H1 (cell line): ENCODE data around the gene GRIK4. TPM values are rescaled to one million over a fixed set of nuclear protein-coding genes. Genes with fewer than 3 reads are reported as not detected.

Experiments
- CTCF ChIA-PET: fragments of 300-600 bp; sonication (Branson Sonifier 250); formaldehyde crosslinking; loops from one replicate; lab custom pipeline; 2021; ENCODE audit not compliant: partially characterized antibody; lab: Charles Lee
- POLR2A ChIA-PET: fragments of 300-600 bp; sonication (Branson Sonifier 250); formaldehyde crosslinking; loops from one replicate; lab custom pipeline; 2021; ENCODE audit warnings: inconsistent platforms; ENCODE audit not compliant: partially characterized antibody; lab: Charles Lee
- DNase-seq, 2 experiments: peaks; one replicate each; pipeline versions ENCODE4 v3.0.0 to v3.0.0-alpha.2; 2010 to 2022; ENCODE audit warnings: low spot score in 2 of 2, low read depth in 1 of 2, mixed read lengths in 1 of 2
- FAIRE-seq: peaks from 2 replicates; lab custom pipeline; 2011; peaks lifted over from hg19 to GRCh38; lab: Jason Lieb, UNC
- H2AFZ ChIP-seq: 2 replicates; pipeline ENCODE4 v1.8.1; 2012; ENCODE audit warnings: low read length, inconsistent platforms
- H2AK5ac ChIP-seq: 2 replicates; pipeline ENCODE4 v1.6.1; 2013; ENCODE audit warnings: low read depth, low read length
- H2BK120ac ChIP-seq: replicated peaks from 2 replicates; pipeline ENCODE3; 2013; ENCODE audit warnings: low read depth, low read length, inconsistent platforms
- H2BK12ac ChIP-seq: 2 replicates; pipeline ENCODE4 v1.6.1; 2013; ENCODE audit warnings: low read depth, low read length
- H2BK15ac ChIP-seq: 2 replicates; pipeline ENCODE4 v1.6.1; 2013; ENCODE audit warnings: low read length
- H2BK20ac ChIP-seq: 2 replicates; pipeline ENCODE4 v1.6.1; 2013; ENCODE audit warnings: low read length
- H2BK5ac ChIP-seq: 2 replicates; pipeline ENCODE4 v1.6.1; 2013; ENCODE audit warnings: low read depth, low read length
- H3K14ac ChIP-seq: 2 replicates; pipeline ENCODE4 v1.6.1; 2013; ENCODE audit warnings: inconsistent platforms; ENCODE audit not compliant: insufficient read length
- H3K18ac ChIP-seq: 2 replicates; pipeline ENCODE4 v1.6.1; 2013; ENCODE audit warnings: low read length; ENCODE audit errors: extremely low read depth
- H3K23ac ChIP-seq: 2 replicates; pipeline ENCODE4 v1.6.1; 2013; ENCODE audit warnings: inconsistent platforms; ENCODE audit not compliant: insufficient read length
- H3K23me2 ChIP-seq: 2 replicates; pipeline ENCODE4 v1.6.1; 2013; ENCODE audit warnings: low read depth, low read length
- H3K27ac ChIP-seq: 2 replicates; pipeline ENCODE4 v1.6.1; 2011; ENCODE audit warnings: low read depth, low read length, inconsistent platforms
- H3K27me3 ChIP-seq, 4 experiments: replicated peaks in 1 of 4; 1 replicate in 1 of 4; 2 replicates in 3 of 4; pipeline versions ENCODE4 v1.6.1 to v1.8.1; 2011 to 2013; ENCODE audit warnings: low read length in 3 of 4, mild to moderate bottlenecking in 3 of 4, inconsistent platforms in 2 of 4, mixed read lengths in 2 of 4, moderate library complexity in 1 of 4; ENCODE audit not compliant: control insufficient read depth in 3 of 4, insufficient read depth in 3 of 4; ENCODE audit errors: extremely low read depth in 1 of 4
- H3K36me3 ChIP-seq, 4 experiments: 2 replicates each; pipeline versions ENCODE4 v1.6.1 to v1.8.1; 2011 to 2013; ENCODE audit warnings: mild to moderate bottlenecking in 4 of 4, low read length in 3 of 4, moderate library complexity in 2 of 4, control low read depth in 1 of 4, inconsistent platforms in 1 of 4; ENCODE audit not compliant: insufficient read depth in 4 of 4, control insufficient read depth in 2 of 4
- H3K4ac ChIP-seq: replicated peaks from 2 replicates; pipeline ENCODE3; 2013; ENCODE audit warnings: low read length, low read depth, mixed read lengths, inconsistent platforms; ENCODE audit not compliant: insufficient read length
- H3K4me1 ChIP-seq, 4 experiments: replicated peaks in 1 of 4; 1 replicate in 1 of 4; 2 replicates in 3 of 4; pipeline versions ENCODE4 v1.6.1 to v1.8.1; 2011 to 2013; ENCODE audit warnings: low read length in 3 of 4, inconsistent platforms in 2 of 4, mixed read lengths in 1 of 4; ENCODE audit not compliant: insufficient read depth in 4 of 4, control insufficient read depth in 3 of 4
- H3K4me2 ChIP-seq, 2 experiments: 2 replicates each; pipeline versions ENCODE4 v1.6.1 to v1.8.1; 2011 to 2013; ENCODE audit warnings: low read depth in 2 of 2, low read length in 2 of 2, control low read depth in 1 of 2, inconsistent platforms in 1 of 2, mild to moderate bottlenecking in 1 of 2; ENCODE audit not compliant: insufficient read depth in 1 of 2
- H3K4me3 ChIP-seq, 4 experiments: fragments of 200-600, 300-600 bp in 1 of 4; sonication (generic), shearing (Covaris generic), sonication (Bioruptor Twin) in 1 of 4; 2 replicates each; pipeline versions ENCODE4 v1.5.1 to v1.8.1; 2011 to 2016; ENCODE audit warnings: low read length in 4 of 4, low read depth in 3 of 4, control low read depth in 2 of 4, inconsistent platforms in 2 of 4, mild to moderate bottlenecking in 2 of 4, mixed read lengths in 1 of 4, moderate library complexity in 1 of 4; ENCODE audit not compliant: insufficient read depth in 2 of 4; ENCODE audit errors: extremely low read depth in 1 of 4
- H3K56ac ChIP-seq: replicated peaks from 2 replicates; pipeline ENCODE3; 2013; ENCODE audit warnings: low read depth, mild to moderate bottlenecking, mixed read lengths, low read length, inconsistent platforms; ENCODE audit not compliant: insufficient read length
- H3K79me1 ChIP-seq: 2 replicates; pipeline ENCODE4 v1.6.1; 2013; ENCODE audit warnings: low read depth, low read length, control low read depth
- H3K79me2 ChIP-seq, 2 experiments: 2 replicates each; pipeline versions ENCODE4 v1.6.1 to v1.8.1; 2012 to 2013; ENCODE audit warnings: low read length in 2 of 2, mild to moderate bottlenecking in 2 of 2, inconsistent platforms in 1 of 2; ENCODE audit not compliant: insufficient read depth in 2 of 2, control insufficient read depth in 1 of 2
- H3K9ac ChIP-seq, 4 experiments: replicated peaks in 1 of 4; 1 replicate in 1 of 4; 2 replicates in 3 of 4; pipeline versions ENCODE4 v1.6.1 to v1.8.1; 2011 to 2013; ENCODE audit warnings: low read depth in 3 of 4, low read length in 3 of 4, control low read depth in 2 of 4, mild to moderate bottlenecking in 2 of 4, moderate library complexity in 2 of 4, inconsistent platforms in 1 of 4; ENCODE audit errors: extremely low read depth in 1 of 4
- H3K9me3 ChIP-seq, 2 experiments: 2 replicates each; pipeline versions ENCODE4 v1.6.1 to v1.8.1; 2012 to 2013; ENCODE audit warnings: mild to moderate bottlenecking in 2 of 2, moderate library complexity in 2 of 2, control low read depth in 1 of 2, inconsistent platforms in 1 of 2, low read depth in 1 of 2, low read length in 1 of 2, mixed read lengths in 1 of 2; ENCODE audit not compliant: insufficient read depth in 2 of 2
- H4K20me1 ChIP-seq, 2 experiments: replicated peaks in 1 of 2; 2 replicates each; pipeline versions ENCODE3 to v1.8.1; 2011 to 2013; ENCODE audit warnings: inconsistent platforms in 2 of 2, low read length in 2 of 2, mild to moderate bottlenecking in 1 of 2; ENCODE audit not compliant: insufficient read depth in 2 of 2, control insufficient read depth in 1 of 2
- H4K5ac ChIP-seq: 2 replicates; pipeline ENCODE4 v1.6.1; 2013; ENCODE audit warnings: low read length, low read depth, mixed read lengths, inconsistent platforms; ENCODE audit not compliant: insufficient read length
- H4K8ac ChIP-seq: 2 replicates; pipeline ENCODE4 v1.8.0; 2013; ENCODE audit warnings: mild to moderate bottlenecking, moderate library complexity, low read length, inconsistent platforms; ENCODE audit not compliant: insufficient read depth; ENCODE audit errors: extremely low read depth
- H4K91ac ChIP-seq: replicated peaks from 2 replicates; pipeline ENCODE3; 2013; ENCODE audit warnings: low read length, mixed read lengths, inconsistent platforms; ENCODE audit not compliant: insufficient read length
- BRCA1 ChIP-seq: IDR thresholded peaks from 2 replicates; pipeline ENCODE4 v1.6.1; 2012; ENCODE audit warnings: low read depth, low read length, improper control_type of control experiment
- CBX5 ChIP-seq: fragments of 300-800, 300-1000 bp; sonication (generic); IDR thresholded peaks from 2 replicates; pipeline ENCODE4 v1.7.1; 2016; ENCODE audit warnings: antibody characterized with exemption, low read length, low read depth
- CHD2 ChIP-seq: IDR thresholded peaks from 2 replicates; pipeline ENCODE4 v1.6.1; 2012; ENCODE audit warnings: low read length, improper control_type of control experiment
- CTBP2 ChIP-seq: IDR thresholded peaks from 2 replicates; pipeline ENCODE4 v1.7.0; 2011; ENCODE audit warnings: borderline replicate concordance, mild to moderate bottlenecking, moderate library complexity, mixed read lengths, low read length; ENCODE audit not compliant: insufficient read depth, insufficient read length
- EP300 ChIP-seq, 2 experiments: IDR thresholded peaks; 1 replicate in 1 of 2; 2 replicates in 1 of 2; pipeline ENCODE4 v1.6.1; 2011 to 2012; ENCODE audit warnings: low read depth in 2 of 2, low read length in 2 of 2, mild to moderate bottlenecking in 2 of 2, borderline replicate concordance in 1 of 2, inconsistent platforms in 1 of 2, moderate library complexity in 1 of 2
- HDAC6 ChIP-seq: IDR thresholded peaks from one replicate; pipeline ENCODE4 v1.7.1; 2012; ENCODE audit warnings: low read depth, mild to moderate bottlenecking, inconsistent platforms, low read length, moderate library complexity
- POLR2AphosphoS5 ChIP-seq: IDR thresholded peaks from 2 replicates; pipeline ENCODE4 v1.6.1; 2011; ENCODE audit warnings: low read depth, low read length
- RNF2 ChIP-seq: fragments of 200-900, 300-1000 bp; sonication (generic); IDR thresholded peaks from 2 replicates; pipeline ENCODE4 v1.7.1; 2016; ENCODE audit warnings: borderline replicate concordance, low read depth, mild to moderate bottlenecking, antibody characterized with exemption, low read length; ENCODE audit not compliant: poor library complexity, severe bottlenecking; ENCODE audit errors: missing control alignments
- SP1 ChIP-seq: IDR thresholded peaks from 2 replicates; pipeline ENCODE4 v1.6.1; 2011; ENCODE audit warnings: low read depth, low read length
- SP2 ChIP-seq: IDR thresholded peaks from 2 replicates; pipeline ENCODE4 v1.6.1; 2012; ENCODE audit warnings: mild to moderate bottlenecking, low read length, inconsistent platforms
- TEAD4 ChIP-seq: IDR thresholded peaks from 2 replicates; pipeline ENCODE4 v1.6.1; 2012; ENCODE audit warnings: low read depth, low read length, inconsistent platforms, mixed read lengths
- WGBS, 2 experiments: shearing (Covaris generic) in 1 of 2; methylation state at CpG; one replicate each; pipeline versions ENCODE4 v1.1.6 to v1.1.7; 2013 to 2015; ENCODE audit warnings: low lambda C conversion rate in 2 of 2, mixed read lengths in 2 of 2, inconsistent platforms in 1 of 2, low coverage in 1 of 2, missing lambda C conversion rate in 1 of 2; ENCODE audit not compliant: insufficient replicate concordance in 2 of 2, insufficient coverage in 1 of 2, insufficient read length in 1 of 2; ENCODE audit errors: extremely low coverage in 1 of 2, missing lambda C conversion rate in 1 of 2; 5-methylcytosine and 5-hydroxymethylcytosine counted together
- polyA plus RNA-seq, 7 experiments: library from polyadenylated mRNA; depleted of rRNA in 3 of 7; stranded (reverse) in 5 of 7; unstranded in 2 of 7; fragments of >200 nt in 5 of 7; fragments of 200-250 nt in 2 of 7; gene quantifications; 1 replicate in 5 of 7; 2 replicates in 1 of 7; 4 replicates in 1 of 7; pipeline versions ENCODE4 v1.2.1 to v1.2.3, GENCODE V29; 2011 to 2013; ENCODE audit warnings: missing spikeins in 2 of 7, mixed read lengths in 2 of 7
- total RNA-seq: library from RNA; stranded (reverse); fragmentation: NEBNext Ultra II Directional; extraction: Animal tissue kit (Norgen Biotek cat#: 25700); gene quantifications from 2 replicates; pipeline ENCODE4 v1.2.1, GENCODE V29; 2021
- TF ChIP-seq, protein P1 (sequence below): IDR thresholded peaks from 2 replicates; pipeline ENCODE4 v1.6.1; 2012; ENCODE audit warnings: inconsistent platforms

GRIK4 gene
- total and polyA plus RNA-seq, 2 of the 8 experiments (the other 6 are each of a cell fraction or from before 2014, with no cell fraction given) = 1.2 to 2.9 TPM

DNA sequence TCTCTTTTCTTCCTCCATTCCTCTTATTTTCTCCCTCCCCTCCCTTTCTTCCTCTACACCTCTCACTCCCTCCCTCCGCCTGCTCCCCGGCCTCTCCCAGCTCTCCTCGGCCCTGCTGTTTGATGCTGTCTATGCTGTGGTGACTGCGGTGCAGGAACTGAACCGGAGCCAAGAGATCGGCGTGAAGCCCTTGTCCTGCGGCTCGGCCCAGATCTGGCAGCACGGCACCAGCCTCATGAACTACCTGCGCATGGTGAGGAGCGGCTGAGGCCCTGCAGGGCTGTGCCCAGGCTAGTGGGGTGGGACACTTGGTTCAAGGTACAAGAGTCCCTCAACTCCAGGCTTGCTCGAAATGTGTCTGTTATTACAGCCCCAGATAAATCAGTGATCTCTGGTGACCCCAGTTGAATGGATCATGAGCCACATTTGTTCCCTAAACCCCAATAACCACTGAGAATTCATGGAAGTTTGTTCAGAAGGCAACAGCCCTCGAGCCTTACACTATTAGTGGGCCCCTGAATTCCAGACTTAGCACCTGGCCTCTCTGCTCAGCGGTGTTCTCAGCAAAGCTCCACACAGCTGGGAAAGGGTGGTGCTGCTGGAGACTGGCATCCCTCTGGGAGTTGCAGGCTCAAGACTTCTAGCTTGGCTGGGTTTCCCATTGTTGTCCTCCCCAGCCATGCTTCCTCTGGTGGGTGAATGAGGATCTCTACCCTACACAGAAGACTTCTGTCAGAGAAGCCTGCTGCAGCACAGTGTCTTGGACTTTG is 362.6 kb downstream of the GRIK4 start:
- 94 to 100% methylated on average over 1 to 15 of the region's 15 CpGs for WGBS, 2 experiments
- H4K91ac ChIP-seq = no peak overlapping the region
- CTCF ChIA-PET = interaction anchor here (1.0 to 1.2 kb wide), 2 partner anchors 11 to 12 kb away, joined by 3 read pairs; no protein-coding TSS in a partner anchor
- FAIRE-seq = no peak
- no peak overlapping the region for H2BK20ac ChIP-seq
- no peak overlapping the region for H3K56ac ChIP-seq
- H2BK120ac ChIP-seq = no peak overlapping the region
- no peak overlapping the region for H4K5ac ChIP-seq
- no peak overlapping the region for H2AFZ ChIP-seq
- no peak overlapping the region for H2BK5ac ChIP-seq
- no peak overlapping the region for H2BK12ac ChIP-seq
- no peaks in the 10 kb centered on the region; a peak in 1 of 7 replicates for H3K4me1 ChIP-seq
- no peak overlapping the region for H2AK5ac ChIP-seq
- no peaks in the 10 kb centered on the region for H3K27me3 ChIP-seq
- no peak overlapping the region for H3K18ac ChIP-seq
- H4K20me1 ChIP-seq = peaks cover 0 to 3% of the 10 kb centered on the region in 2 experiments
- POLR2A ChIA-PET = no interaction called here
- no peak overlapping the region for H4K8ac ChIP-seq
- H3K14ac ChIP-seq = no peak overlapping the region
- no peak overlapping the region for H3K4me3 ChIP-seq
- H3K36me3 ChIP-seq = 0 out of 8 replicates have a peak, but pooled peaks cover 0 to 4% (median 0%) of the 10 kb centered on the region in 4 experiments
- H2BK15ac ChIP-seq = no peak overlapping the region
- no peaks in the 10 kb centered on the region for H3K79me2 ChIP-seq
- DNase-seq = no peak
- H3K79me1 ChIP-seq = no peaks in the 10 kb centered on the region
- no peak overlapping the region for H3K4ac ChIP-seq
- H3K4me2 ChIP-seq = no peak overlapping the region
- no peak overlapping the region for H3K27ac ChIP-seq
- peaks cover 5% of the 10 kb centered on the region; the same call in 1 of the 2 replicates for H3K23me2 ChIP-seq
- H3K9ac ChIP-seq = no peak overlapping the region
- H3K9me3 ChIP-seq = no peaks in the 10 kb centered on the region
- H3K23ac ChIP-seq = no peak overlapping the region
- TF ChIP-seq SP2 (no peak), CHD2 (no peak), HDAC6 (no peak), SP1 (no peak), BRCA1 (no peak), RNF2 (no peak), POLR2AphosphoS5 (no peak), CTBP2 (no peak), TEAD4 (no peak), EP300 (IDR thresholded peaks at IDR 0.05; ENCODE audit: borderline replicate concordance in 1 of 2, low read depth in 2 of 2, low read length in 2 of 2) (no peak), CBX5 (no peak)
- TF ChIP-seq, protein P1, sequence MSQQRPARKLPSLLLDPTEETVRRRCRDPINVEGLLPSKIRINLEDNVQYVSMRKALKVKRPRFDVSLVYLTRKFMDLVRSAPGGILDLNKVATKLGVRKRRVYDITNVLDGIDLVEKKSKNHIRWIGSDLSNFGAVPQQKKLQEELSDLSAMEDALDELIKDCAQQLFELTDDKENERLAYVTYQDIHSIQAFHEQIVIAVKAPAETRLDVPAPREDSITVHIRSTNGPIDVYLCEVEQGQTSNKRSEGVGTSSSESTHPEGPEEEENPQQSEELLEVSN = no peak
